ENCODE measurements around the gene PAFAH2. TPM values are rescaled to one million over a fixed set of nuclear protein-coding genes. Genes with fewer than 3 reads are reported as not detected.

Gene PAFAH2
- total RNA-seq, 2 experiments from 2014 or later = 6.6 to 7.9 TPM

- Mint-ChIP-seq H3K4me1 (no peaks in the 10 kb centered on the region), H3K27me3 (no peaks in the 10 kb centered on the region), H3K9me3 (ENCODE audit: low read depth) (no peaks in the 10 kb centered on the region), H3K36me3 (ENCODE audit: low read depth) (no peaks in the 10 kb centered on the region), H3K27ac (no peak overlapping the region), H3K4me3 (no peak overlapping the region)
- ChIA-PET POLR2A (interaction anchor here (0.5 to 0.6 kb wide), 2 partner anchors 141 to 354 kb away, joined by 3 to 8 read pairs; no protein-coding TSS in a partner anchor), CTCF (interaction anchor here (1.4 to 1.7 kb wide), 2 partner anchors 27 to 114 kb away, joined by 4 to 5 read pairs; no protein-coding TSS in a partner anchor)
- DNase-seq (peak; percentile 27), ATAC-seq (no peak)
- intact Hi-C loops (cut with DNase I, micrococcal nuclease) = no loop called here
Measured at GRCh38 chr1:26009796-26010447, 12.1 kb upstream of the PAFAH2 start.

DNA sequence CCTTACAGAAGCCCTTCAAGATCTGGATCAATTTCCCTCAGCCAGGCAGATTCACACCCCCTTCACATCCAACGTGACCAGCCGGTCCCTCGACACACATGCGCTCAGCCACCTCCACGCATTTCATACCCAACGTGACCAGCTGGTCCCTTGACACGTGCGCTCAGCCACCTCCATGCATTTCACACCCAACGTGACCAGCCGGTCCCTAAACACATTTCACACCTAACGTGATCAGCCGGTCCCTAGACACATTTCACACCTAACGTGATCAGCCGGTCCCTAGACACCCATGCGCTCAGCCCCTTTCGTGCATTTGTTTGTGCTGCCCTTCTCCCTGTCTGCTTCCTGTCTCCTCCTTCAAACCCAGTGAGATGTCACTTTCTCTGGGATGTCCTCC, 8.8 kb upstream of the PAFAH2 start:
- Mint-ChIP-seq H3K27ac (no peak overlapping the region), H3K9me3 (ENCODE audit: low read depth) (no peaks in the 10 kb centered on the region), H3K4me3 (no peak overlapping the region), H3K36me3 (ENCODE audit: low read depth) (no peaks in the 10 kb centered on the region), H3K4me1 (no peaks in the 10 kb centered on the region), H3K27me3 (no peaks in the 10 kb centered on the region)
- intact Hi-C loops (cut with DNase I, micrococcal nuclease) = no loop called here
- DNase-seq (no peak), ATAC-seq (no peak)
- ChIA-PET CTCF (no interaction called here), POLR2A (no interaction called here)

GRCh38 chr1:26005434-26006105, 7.7 kb upstream of the PAFAH2 start:
- Mint-ChIP-seq H3K27me3 (no peaks in the 10 kb centered on the region), H3K4me1 (no peaks in the 10 kb centered on the region), H3K9me3 (ENCODE audit: low read depth) (no peaks in the 10 kb centered on the region), H3K27ac (no peak overlapping the region), H3K4me3 (no peak overlapping the region), H3K36me3 (ENCODE audit: low read depth) (no peaks in the 10 kb centered on the region)
- ChIA-PET CTCF (interaction anchor here (0.6 to 1.3 kb wide), 6 partner anchors 9 to 525 kb away, joined by 3 read pairs; no protein-coding TSS in a partner anchor), POLR2A (no interaction called here)
- intact Hi-C loops (cut with DNase I, micrococcal nuclease) = no loop called here
- DNase-seq (no peak), ATAC-seq (no peak)

GRCh38 chr1:26003756-26004155, 5.9 kb upstream of the PAFAH2 start:
- Mint-ChIP-seq H3K4me3 (no peak overlapping the region), H3K9me3 (ENCODE audit: low read depth) (no peaks in the 10 kb centered on the region)
- DNase-seq = no peak

DNA sequence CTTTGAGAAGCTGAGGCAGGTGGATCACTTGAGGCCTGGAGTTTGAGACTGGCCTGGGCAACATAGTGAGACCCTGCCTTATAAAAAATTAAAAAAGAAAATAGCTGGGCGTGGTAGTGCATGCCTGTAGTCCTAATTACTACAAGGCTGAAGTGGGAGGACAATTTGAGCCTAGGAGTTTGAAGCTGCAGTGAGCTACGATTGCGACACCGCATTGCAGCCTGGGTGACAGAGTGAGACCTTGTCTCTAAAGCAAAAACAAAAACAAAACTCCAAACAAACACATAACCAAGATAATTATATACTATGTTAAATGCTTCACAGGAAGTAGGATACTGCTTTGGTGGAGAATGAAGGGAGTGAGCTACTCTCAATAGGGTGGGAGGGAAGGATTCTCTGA, 5.4 kb upstream of the PAFAH2 start:
- ChIA-PET CTCF (interaction anchor here (0.6 to 11.0 kb wide), 6 partner anchors 33 to 1084 kb away, joined by 3 to 257 read pairs (median 4); partner anchors contain the start of gene STMN1), POLR2A (interaction anchor here (1.6 kb wide), 1 partner anchor 98 kb away, joined by 3 read pairs; no protein-coding TSS in a partner anchor)
- Mint-ChIP-seq H3K27me3 (no peaks in the 10 kb centered on the region), H3K4me1 (peaks cover 6% of the 10 kb centered on the region), H3K27ac (no peak overlapping the region), H3K36me3 (ENCODE audit: low read depth) (no peaks in the 10 kb centered on the region), H3K9me3 (ENCODE audit: low read depth) (no peaks in the 10 kb centered on the region), H3K4me3 (no peak overlapping the region)
- ATAC-seq (no peak), DNase-seq (no peak)
- intact Hi-C loops (cut with DNase I, micrococcal nuclease) = no loop called here

More at GRCh38 chr1:26003756-26004155, 5.9 kb upstream of the PAFAH2 start:
- H3K36me3 Mint-ChIP-seq (ENCODE audit: low read depth) = no peaks in the 10 kb centered on the region
- H3K27ac Mint-ChIP-seq = no peak overlapping the region
- ATAC-seq = no peak
- peaks cover 1% of the 10 kb centered on the region for H3K4me1 Mint-ChIP-seq
- intact Hi-C loops (cut with DNase I, micrococcal nuclease) = no loop called here
- no peaks in the 10 kb centered on the region for H3K27me3 Mint-ChIP-seq
- POLR2A ChIA-PET = interaction anchor here (1.6 kb wide), 1 partner anchor 99 kb away, joined by 3 read pairs; no protein-coding TSS in a partner anchor
- CTCF ChIA-PET = interaction anchor here (0.6 to 11.0 kb wide), 4 partner anchors 102 to 1084 kb away, joined by 3 to 257 read pairs (median 4); partner anchors contain the start of gene STMN1

DNA sequence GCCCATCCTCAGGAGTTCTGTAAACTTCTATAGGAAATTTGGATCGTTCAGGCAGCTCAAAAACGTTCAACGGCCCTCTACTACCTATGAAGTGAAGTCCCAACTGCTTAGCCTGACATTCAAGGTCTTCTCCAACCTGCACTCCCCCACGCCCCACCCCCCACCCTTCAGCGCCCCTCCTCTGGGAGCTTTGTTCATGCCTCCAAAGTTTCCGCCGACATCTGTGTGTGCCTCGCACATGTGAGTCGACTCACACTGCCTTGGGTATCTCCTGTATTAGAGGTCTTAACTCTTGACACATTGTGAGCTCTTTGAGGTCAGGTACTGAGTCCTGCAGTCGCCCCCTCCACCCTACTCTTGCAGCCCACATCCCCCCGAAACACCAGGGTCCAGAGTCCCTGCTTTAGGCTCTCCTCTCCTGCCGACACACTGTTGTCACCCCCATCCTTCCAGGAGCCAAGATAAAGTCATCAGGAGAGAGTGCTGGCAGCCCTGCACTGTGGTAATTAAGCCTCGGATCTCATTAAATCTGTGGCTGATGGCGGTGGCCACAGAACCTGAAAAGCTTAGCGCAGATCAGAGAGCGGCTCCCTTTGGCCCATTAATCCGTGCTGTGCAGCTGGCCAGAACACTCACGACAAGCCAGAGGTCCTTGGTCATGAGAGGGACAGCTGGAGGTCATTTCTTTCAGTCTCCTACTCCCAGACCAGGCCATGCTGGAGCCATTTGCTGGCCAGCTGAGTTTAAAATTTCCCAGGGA, 1.4 kb upstream of the PAFAH2 start:
- no peak overlapping the region for H3K4me3 Mint-ChIP-seq
- no peaks in the 10 kb centered on the region for H3K9me3 Mint-ChIP-seq (ENCODE audit: low read depth)
- CTCF ChIA-PET = interaction anchor here (0.9 to 11.0 kb wide), 9 partner anchors 8 to 179 kb away, joined by 3 to 257 read pairs (median 3); partner anchors contain the start of genes MTFR1L and STMN1
- peaks cover 22% of the 10 kb centered on the region for H3K4me1 Mint-ChIP-seq
- H3K27me3 Mint-ChIP-seq = no peaks in the 10 kb centered on the region
- ATAC-seq = no peak
- DNase-seq = no peak
- no peaks in the 10 kb centered on the region for H3K36me3 Mint-ChIP-seq (ENCODE audit: low read depth)
- POLR2A ChIA-PET = interaction anchor here (0.6 to 0.7 kb wide), 3 partner anchors 8 to 104 kb away, joined by 3 to 4 read pairs (median 3); no protein-coding TSS in a partner anchor
- peak overlapping the region; percentile 98 for H3K27ac Mint-ChIP-seq
- intact Hi-C loops (cut with DNase I, micrococcal nuclease) = loop anchor here (2.0 to 10.0 kb wide), 5 partner anchors 180 to 1252 kb away; partner anchors contain the start of genes CLIC4 (in 1 of the 2), HMGN2 (in 1 of the 2), MTFR1L (in 1 of the 2) and RSRP1 (in 1 of the 2)

DNA sequence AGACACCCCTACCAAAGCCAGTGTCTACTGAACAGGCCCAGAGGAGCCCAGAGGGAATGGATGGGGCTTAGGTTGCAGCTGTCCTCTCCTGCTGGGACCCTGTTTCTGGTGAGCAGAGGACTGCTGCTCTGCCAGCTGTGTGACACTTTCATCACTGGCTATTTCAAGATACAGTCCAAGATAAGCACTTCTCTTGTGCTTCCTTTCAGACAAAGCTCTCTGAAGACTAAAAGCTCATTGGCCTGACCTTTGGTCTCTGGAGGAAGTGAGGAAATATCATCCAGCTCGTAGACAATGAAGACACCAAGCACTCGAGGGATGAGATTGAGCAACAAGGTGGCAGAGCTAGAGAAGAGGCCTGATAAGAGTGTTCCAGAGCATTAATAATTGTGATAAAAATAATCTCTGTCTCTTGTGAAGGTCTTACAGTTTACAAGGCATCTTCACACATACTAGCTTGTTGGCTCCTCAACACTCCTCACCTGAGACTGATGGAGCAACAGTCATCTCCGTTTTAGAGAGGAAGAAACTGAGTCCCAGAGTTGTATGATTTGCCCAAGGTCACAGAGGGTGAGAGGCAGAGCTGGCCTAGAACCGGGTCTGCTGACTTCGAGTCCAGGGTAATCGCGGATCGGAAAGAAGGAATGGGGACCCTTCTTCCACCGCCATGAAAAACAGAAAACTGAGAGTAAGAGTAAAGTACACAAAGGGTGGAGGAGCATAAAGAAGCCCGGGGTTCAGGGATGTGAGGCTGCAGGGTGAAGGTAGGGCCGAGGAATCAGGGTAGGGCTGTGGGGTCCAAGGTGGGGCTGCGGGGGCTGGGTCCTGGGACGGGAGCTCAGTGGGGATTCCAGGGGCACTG, 666 bp downstream of the PAFAH2 start:
- ChIA-PET CTCF (interaction anchor here (0.6 to 11.0 kb wide), 37 partner anchors 10 to 757 kb away, joined by 3 to 257 read pairs (median 4); partner anchors contain the start of genes MTFR1L, PAQR7 and STMN1), POLR2A (interaction anchor here (0.6 to 1.8 kb wide), 6 partner anchors 92 to 752 kb away, joined by 3 to 27 read pairs (median 3); partner anchors contain the start of gene PAQR7)
- DNase-seq (peak; percentile 32), ATAC-seq (peak; percentile 3)
- intact Hi-C loops (cut with DNase I, micrococcal nuclease) = loop anchor here in 1 of 2 experiments (5.0 to 10.0 kb wide), 2 partner anchors 752 to 1250 kb away; partner anchors contain the start of genes CLIC4 and RSRP1
- no peaks in the 10 kb centered on the region for H3K9me3 Mint-ChIP-seq (ENCODE audit: low read depth)
- no peaks in the 10 kb centered on the region for H3K27me3 Mint-ChIP-seq
- H3K36me3 Mint-ChIP-seq (ENCODE audit: low read depth) = no peaks in the 10 kb centered on the region
- H3K4me3 Mint-ChIP-seq = peak overlapping the region; percentile 98
- H3K4me1 Mint-ChIP-seq = peaks cover 36% of the 10 kb centered on the region
- peak overlapping the region; percentile 98 for H3K27ac Mint-ChIP-seq

DNA sequence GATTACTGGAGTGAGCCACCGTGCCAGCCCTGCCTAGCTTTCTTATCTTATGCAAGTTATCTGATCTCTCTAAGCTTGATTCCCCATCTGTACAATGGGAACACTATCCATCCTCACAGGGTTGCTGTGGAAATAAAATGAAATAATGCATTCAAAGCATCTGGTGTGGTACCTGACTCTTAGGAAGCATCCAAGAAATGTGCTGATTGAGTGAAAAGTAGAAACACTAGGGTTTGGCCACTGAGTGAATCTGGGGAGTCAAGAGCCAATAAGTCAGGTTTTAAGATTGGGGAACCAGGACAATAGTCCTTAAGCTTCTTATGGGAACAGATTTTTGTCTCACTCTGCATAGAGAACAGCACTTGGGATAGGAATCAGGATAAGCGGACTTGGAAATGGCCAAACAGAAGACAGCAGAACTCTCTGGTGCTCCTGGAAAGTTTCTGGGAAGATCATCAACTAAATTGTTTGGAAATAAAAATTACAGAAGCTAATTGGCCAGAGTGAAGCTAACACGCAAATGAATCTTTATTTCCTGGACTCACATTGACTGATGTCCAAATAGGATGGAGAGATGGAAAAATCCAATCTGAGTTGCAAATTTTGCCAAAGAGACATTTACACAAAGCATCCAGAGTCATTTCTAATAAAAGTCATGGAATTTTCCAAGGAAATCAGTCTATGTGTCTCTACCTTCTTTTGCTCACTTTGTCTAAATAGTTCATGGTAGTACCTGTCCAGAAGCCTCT, 3.3 kb downstream of the PAFAH2 start:
- Mint-ChIP-seq H3K36me3 (ENCODE audit: low read depth) (peaks cover 4% of the 10 kb centered on the region), H3K27me3 (no peaks in the 10 kb centered on the region), H3K4me1 (peaks cover 57% of the 10 kb centered on the region), H3K4me3 (no peak overlapping the region), H3K9me3 (ENCODE audit: low read depth) (no peaks in the 10 kb centered on the region), H3K27ac (no peak overlapping the region)
- intact Hi-C loops (cut with DNase I, micrococcal nuclease) = loop anchor here in 1 of 2 experiments (5.0 to 10.0 kb wide), 2 partner anchors 750 to 1247 kb away; partner anchors contain the start of genes CLIC4 and RSRP1
- ATAC-seq (no peak), DNase-seq (no peak)
- POLR2A ChIA-PET = interaction anchor here (0.6 to 1.2 kb wide), 2 partner anchors 12 to 97 kb away, joined by 3 read pairs; no protein-coding TSS in a partner anchor
- CTCF ChIA-PET = interaction anchor here (0.6 to 11.0 kb wide), 6 partner anchors 13 to 790 kb away, joined by 3 to 257 read pairs (median 4); partner anchors contain the start of gene STMN1

- intact Hi-C loops (cut with DNase I, micrococcal nuclease) = loop anchor here in 1 of 2 experiments (10.0 kb wide), 1 partner anchor 749 kb away; the partner anchor contains the start of gene RSRP1
- ChIA-PET POLR2A (interaction anchor here (1.2 kb wide), 1 partner anchor 96 kb away, joined by 3 read pairs; no protein-coding TSS in a partner anchor), CTCF (interaction anchor here (1.0 to 11.0 kb wide), 4 partner anchors 9 to 788 kb away, joined by 3 to 257 read pairs (median 4); partner anchors contain the start of gene STMN1)
- no peak overlapping the region for H3K27ac Mint-ChIP-seq
- peaks cover 61% of the 10 kb centered on the region for H3K4me1 Mint-ChIP-seq
- no peaks in the 10 kb centered on the region for H3K27me3 Mint-ChIP-seq
- no peak for DNase-seq
- no peak overlapping the region for H3K4me3 Mint-ChIP-seq
- H3K9me3 Mint-ChIP-seq (ENCODE audit: low read depth) = no peaks in the 10 kb centered on the region
- no peak for ATAC-seq
- H3K36me3 Mint-ChIP-seq (ENCODE audit: low read depth) = peaks cover 8% of the 10 kb centered on the region
Measured at GRCh38 chr1:25993197-25993951, 4.5 kb downstream of the PAFAH2 start.

Measured in activated CD4-positive, alpha-beta T cell treated with anti-CD3 and anti-CD28 coated beads for 36 hours (primary cell).